K562 (cell line): Measurements from ENCODE around the gene DMWD. TPM values are rescaled to one million over a fixed set of nuclear protein-coding genes. Genes with fewer than 3 reads are reported as not detected.

ENCODE experiments used
- ATAC-seq: fragments of 200-7000 bp; cut with Tn5 transposase; 3 replicates; pipeline ENCODE4 v1.9.1; 2020; ENCODE audit warnings: moderate library complexity
- BruUV-seq: library from RNA; stranded (reverse); fragments of 400-500 nt; replicated peaks from 2 replicates; lab custom pipeline; 2021; lab: Mats Ljungman, UMichigan
- CTCF ChIA-PET: fragments of 300-600 bp; formaldehyde crosslinking; extraction: SDS; loops from one replicate; lab custom pipeline; 2021; ENCODE audit warnings: low intra/inter-chr PET ratio; lab: Yijun Ruan, JAX
- POLR2A ChIA-PET: fragments of 300-600, 350-650 bp; sonication (Branson Sonifier 250); formaldehyde crosslinking; extraction: SDS; loops from one replicate; lab custom pipeline; 2021; ENCODE audit warnings: antibody characterized with exemption, inconsistent platforms; lab: Yijun Ruan, JAX
- DNase-seq, 4 experiments: peaks; one replicate each; pipeline versions ENCODE4 v3.0.0 to v3.0.0-alpha.2; 2011 to 2018; ENCODE audit warnings: low spot score in 3 of 4, mixed read lengths in 3 of 4; ENCODE audit errors: extremely low read depth in 1 of 4
- FAIRE-seq: peaks from 2 replicates; lab custom pipeline; 2011; peaks lifted over from hg19 to GRCh38; lab: Jason Lieb, UNC
- H2AFZ ChIP-seq: 2 replicates; pipeline ENCODE4 v1.6.0; 2011; ENCODE audit warnings: low read depth, low read length, control low read depth, inconsistent platforms
- H3K27ac ChIP-seq: fragments of 200-600 bp; 3 replicates; pipeline ENCODE4 v1.8.0; 2011; ENCODE audit warnings: low read depth, mild to moderate bottlenecking, control low read depth, inconsistent platforms, low read length, moderate library complexity, mixed read lengths; ENCODE audit errors: extremely low read depth
- H3K27me3 ChIP-seq, 2 experiments: fragments of 300-600 bp in 1 of 2; 2 replicates in 1 of 2; 3 replicates in 1 of 2; pipeline versions ENCODE4 v1.6.0 to v1.8.0; 2011; ENCODE audit warnings: inconsistent platforms in 2 of 2, low read length in 2 of 2, mild to moderate bottlenecking in 1 of 2, mixed read lengths in 1 of 2, moderate library complexity in 1 of 2; ENCODE audit not compliant: control insufficient read depth in 2 of 2, insufficient read depth in 2 of 2
- H3K36me3 ChIP-seq: fragments of 300-600 bp; 3 replicates; pipeline ENCODE4 v1.8.0; 2011; ENCODE audit warnings: mild to moderate bottlenecking, low read length, inconsistent platforms; ENCODE audit not compliant: control insufficient read depth, insufficient read depth
- H3K4me1 ChIP-seq, 2 experiments: fragments of 200-600 bp in 1 of 2; replicated peaks in 1 of 2; 2 replicates in 1 of 2; 3 replicates in 1 of 2; pipeline versions ENCODE4 v1.5.1 to v1.8.0; 2011; ENCODE audit warnings: inconsistent platforms in 2 of 2, low read length in 2 of 2, mild to moderate bottlenecking in 1 of 2, mixed read lengths in 1 of 2, moderate library complexity in 1 of 2; ENCODE audit not compliant: control insufficient read depth in 2 of 2, insufficient read depth in 2 of 2
- H3K4me2 ChIP-seq: 2 replicates; pipeline ENCODE4 v1.6.1; 2011; ENCODE audit warnings: low read length, control low read depth, inconsistent platforms, mixed read lengths; ENCODE audit not compliant: insufficient read depth
- H3K4me3 ChIP-seq: fragments of 200-600 bp; sonication (generic), shearing (Covaris generic); 2 replicates; pipeline ENCODE4 v1.5.1; 2016; ENCODE audit warnings: control low read depth, inconsistent platforms
- H3K79me2 ChIP-seq: fragments of 200-600 bp; 3 replicates; pipeline ENCODE4 v1.8.0; 2011; ENCODE audit warnings: low read length, inconsistent platforms; ENCODE audit not compliant: control insufficient read depth, insufficient read depth
- H3K9ac ChIP-seq, 2 experiments: 2 replicates each; pipeline versions ENCODE4 v1.6.0 to v1.6.1; 2011; ENCODE audit warnings: low read depth in 2 of 2, low read length in 2 of 2, control low read depth in 1 of 2, inconsistent platforms in 1 of 2, mild to moderate bottlenecking in 1 of 2, mixed read lengths in 1 of 2; ENCODE audit not compliant: insufficient read depth in 1 of 2
- H3K9me1 ChIP-seq: one replicate; pipeline ENCODE4 v1.6.0; 2011; ENCODE audit warnings: inconsistent platforms, mild to moderate bottlenecking, low read length, moderate library complexity; ENCODE audit not compliant: control insufficient read depth, insufficient read depth
- H3K9me3 ChIP-seq: replicated peaks from 2 replicates; pipeline ENCODE4 v1.5.1; 2011; ENCODE audit warnings: low read depth, low read length, inconsistent platforms; ENCODE audit not compliant: control insufficient read depth, insufficient read depth
- H4K20me1 ChIP-seq: replicated peaks from 2 replicates; pipeline ENCODE4 v1.6.1; 2011; ENCODE audit warnings: low read length, inconsistent platforms, mixed read lengths; ENCODE audit not compliant: control insufficient read depth, insufficient read depth
- POLR2G ChIP-seq: fragments of 200-400 bp; formaldehyde crosslinking; IDR thresholded peaks from 2 replicates; pipeline ENCODE4 v1.6.1; 2017; ENCODE audit warnings: low read depth, mild to moderate bottlenecking, antibody characterized with exemption, low read length, moderate library complexity
- WGBS: fragments of 100-300 bp; shearing (Covaris generic); methylation state at CpG from one replicate; pipeline ENCODE4 v1.1.6; 2016; ENCODE audit warnings: low coverage, mixed read lengths; ENCODE audit not compliant: insufficient coverage; ENCODE audit errors: missing lambda C conversion rate; 5-methylcytosine and 5-hydroxymethylcytosine counted together
- in situ Hi-C: fragments of 300-500 bp; cut with MboI; formaldehyde crosslinking; loops from 4 replicates; pipeline ENCODE4 v1.15.0; 2018; ENCODE audit warnings: inconsistent platforms, mixed read lengths
- intact Hi-C: fragments of 100-400 bp; cut with micrococcal nuclease; formaldehyde crosslinking; loops from 2 replicates; pipeline ENCODE4 v1.14.2; 2022
- polyA plus RNA-seq, 8 experiments: library from polyadenylated mRNA; depleted of rRNA in 4 of 8; stranded (reverse) in 5 of 8; unstranded in 3 of 8; fragments of >200 nt; fragmentation: Nextera tagmentation in 2 of 8; fragmentation: Illumina TruSeq in 1 of 8; extraction: Ambion mirVana in 2 of 8; extraction: Trizol in 1 of 8; gene quantifications; 2 replicates each; pipeline versions ENCODE4 v1.2.1 to v1.2.3, GENCODE V29; 2011 to 2014; ENCODE audit warnings: inconsistent platforms in 1 of 8, missing spikeins in 1 of 8
- total RNA-seq, 7 experiments: library from RNA; depleted of rRNA in 6 of 7; stranded (reverse); fragments of >200 nt in 6 of 7; fragmentation: Illumina TruSeq in 2 of 7; extraction: Trizol in 2 of 7; gene quantifications; 2 replicates each; pipeline versions ENCODE4 v1.2.1 to v1.2.3, GENCODE V29; 2011 to 2021; ENCODE audit warnings: low replicate concordance in 1 of 7
- TF ChIP-seq, protein P1 (sequence below), 2 experiments: fragments of 450-650 bp; conservative IDR thresholded peaks; 2 replicates each; pipeline ENCODE4 v1.6.1; 2017; ENCODE audit warnings: mild to moderate bottlenecking in 2 of 2, moderate library complexity in 2 of 2

DMWD gene
- total and polyA plus RNA-seq, 9 of the 15 experiments (the other 6 are each of a cell fraction or from before 2014, with no cell fraction given): 4.7 to 54.6 (median 19.0) TPM

DNA sequence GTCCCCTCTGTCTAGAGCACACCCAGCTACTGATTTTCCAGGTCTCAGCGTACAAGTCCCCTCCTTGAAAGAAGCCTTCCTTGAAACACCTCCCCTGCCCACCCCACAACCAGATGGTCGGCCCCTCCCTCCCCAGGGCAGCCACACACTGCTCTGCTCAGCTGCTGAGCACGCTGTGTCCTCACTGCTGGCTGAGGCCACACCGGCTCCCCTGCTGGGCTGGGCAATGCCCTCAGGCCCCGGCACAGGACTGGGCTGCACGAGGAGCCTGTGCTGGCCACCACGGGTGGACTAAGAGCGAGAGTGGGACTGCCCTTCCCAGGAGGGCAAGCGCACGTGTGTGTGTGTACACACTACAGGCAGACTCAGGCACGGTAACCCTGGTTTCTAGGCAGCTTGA, 34.3 kb upstream of the DMWD start:
- Histone ChIP-seq H3K36me3 (peaks cover 93% of the 10 kb centered on the region; the same call in 2 of the 3 replicates), H3K4me3 (no peak overlapping the region), H3K27ac (no peak overlapping the region), H3K79me2 (no peaks in the 10 kb centered on the region), H3K9me3 (no peaks in the 10 kb centered on the region), H3K9me1 (peaks cover 6% of the 10 kb centered on the region), H4K20me1 (no peaks in the 10 kb centered on the region), H2AFZ (no peak overlapping the region), H3K4me1 (peaks cover 0 to 3% of the 10 kb centered on the region in 2 experiments; a peak in 1 of 5 replicates), H3K27me3 (no peaks in the 10 kb centered on the region), H3K9ac (no peak overlapping the region), H3K4me2 (no peak overlapping the region)
- ATAC-seq: no peak
- no peak for DNase-seq
- no TSS peak for BruUV-seq
- TF ChIP-seq, protein P1, sequence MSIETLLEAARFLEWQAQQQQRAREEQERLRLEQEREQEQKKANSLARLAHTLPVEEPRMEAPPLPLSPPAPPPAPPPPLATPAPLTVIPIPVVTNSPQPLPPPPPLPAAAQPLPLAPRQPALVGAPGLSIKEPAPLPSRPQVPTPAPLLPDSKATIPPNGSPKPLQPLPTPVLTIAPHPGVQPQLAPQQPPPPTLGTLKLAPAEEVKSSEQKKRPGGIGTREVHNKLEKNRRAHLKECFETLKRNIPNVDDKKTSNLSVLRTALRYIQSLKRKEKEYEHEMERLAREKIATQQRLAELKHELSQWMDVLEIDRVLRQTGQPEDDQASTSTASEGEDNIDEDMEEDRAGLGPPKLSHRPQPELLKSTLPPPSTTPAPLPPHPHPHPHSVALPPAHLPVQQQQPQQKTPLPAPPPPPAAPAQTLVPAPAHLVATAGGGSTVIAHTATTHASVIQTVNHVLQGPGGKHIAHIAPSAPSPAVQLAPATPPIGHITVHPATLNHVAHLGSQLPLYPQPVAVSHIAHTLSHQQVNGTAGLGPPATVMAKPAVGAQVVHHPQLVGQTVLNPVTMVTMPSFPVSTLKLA (conservative IDR thresholded peaks at IDR 0.05): no peak
- peak; percentile 56; the same call in 1 of the 2 replicates for TF ChIP-seq POLR2G
- intact Hi-C loops (no loop called here), in situ Hi-C loops (no loop called here)
- WGBS: 90% methylated on average over 10 of the region's 11 CpGs
- ChIA-PET POLR2A (interaction anchor here (0.6 to 1.7 kb wide), 5 partner anchors 10 to 159 kb away, joined by 3 to 5 read pairs (median 3); partner anchors contain the start of gene GIPR), CTCF (no interaction called here)
- FAIRE-seq: no peak
